GM23338 (cell line): Measurements from ENCODE around the gene TAF15. TPM values are rescaled to one million over a fixed set of nuclear protein-coding genes. Genes with fewer than 3 reads are reported as not detected.

ENCODE experiments used
- ATAC-seq: fragments of 200-7000 bp; cut with Tn5 transposase; 3 replicates; pipeline ENCODE4 v1.9.1; 2020
- DNase-seq: peaks from one replicate; pipeline ENCODE4 v3.0.0-alpha.2; 2015; ENCODE audit warnings: low spot score
- H2AFZ ChIP-seq: fragments of 200-600 bp; sonication (generic); 2 replicates; pipeline ENCODE4 v1.8.0; 2016; ENCODE audit warnings: antibody characterized with exemption, mild to moderate bottlenecking, moderate library complexity
- H3F3A ChIP-seq: fragments of 200-600 bp; sonication (generic); replicated peaks from 2 replicates; pipeline ENCODE4 v1.8.0; 2017; ENCODE audit warnings: antibody characterized with exemption, mixed run types, low read depth
- H3K27ac ChIP-seq: fragments of 200-600 bp; sonication (generic); 2 replicates; pipeline ENCODE4 v1.6.1; 2016; ENCODE audit warnings: low read depth
- H3K27me3 ChIP-seq: fragments of 200-600 bp; sonication (generic); 2 replicates; pipeline ENCODE4 v1.8.0; 2016; ENCODE audit warnings: mild to moderate bottlenecking, mixed run types, moderate library complexity; ENCODE audit not compliant: insufficient read depth
- H3K36me3 ChIP-seq: fragments of 200-600 bp; sonication (generic); 2 replicates; pipeline ENCODE4 v1.8.0; 2016; ENCODE audit warnings: mild to moderate bottlenecking; ENCODE audit not compliant: insufficient read depth
- H3K4me1 ChIP-seq: fragments of 200-600 bp; sonication (generic); 2 replicates; pipeline ENCODE4 v1.8.0; 2016; ENCODE audit warnings: mild to moderate bottlenecking, moderate library complexity; ENCODE audit not compliant: insufficient read depth
- H3K4me2 ChIP-seq: fragments of 200-600 bp; sonication (generic); 2 replicates; pipeline ENCODE4 v1.7.1; 2017; ENCODE audit warnings: mixed run types
- H3K4me3 ChIP-seq: fragments of 200-600 bp; sonication (generic); 2 replicates; pipeline ENCODE4 v1.6.1; 2016; ENCODE audit warnings: mixed run types
- H3K79me2 ChIP-seq: fragments of 200-600 bp; sonication (generic); replicated peaks from 2 replicates; pipeline ENCODE4 v1.8.0; 2017; ENCODE audit warnings: mild to moderate bottlenecking; ENCODE audit not compliant: insufficient read depth
- H3K9me2 ChIP-seq: fragments of 200-600 bp; sonication (generic); 2 replicates; pipeline ENCODE4 v1.8.0; 2017; ENCODE audit not compliant: insufficient read depth
- H4K20me1 ChIP-seq: fragments of 200-600 bp; sonication (generic); replicated peaks from 2 replicates; pipeline ENCODE4 v1.8.0; 2017; ENCODE audit warnings: mild to moderate bottlenecking; ENCODE audit not compliant: insufficient read depth
- H3K27ac Mint-ChIP-seq: 2 replicates; pipeline ENCODE4 v1.8.0; 2020; ENCODE audit warnings: inconsistent platforms, mild to moderate bottlenecking, moderate library complexity, mixed read lengths
- H3K27me3 Mint-ChIP-seq: 3 replicates; pipeline ENCODE4 v1.8.0; 2022; ENCODE audit warnings: low read depth, mild to moderate bottlenecking, moderate library complexity, mixed read lengths, inconsistent platforms; ENCODE audit not compliant: insufficient read depth, poor library complexity
- H3K36me3 Mint-ChIP-seq: 3 replicates; pipeline ENCODE4 v1.8.0; 2021; ENCODE audit warnings: low read depth, mild to moderate bottlenecking, inconsistent platforms, moderate library complexity, mixed read lengths
- H3K4me1 Mint-ChIP-seq: 3 replicates; pipeline ENCODE4 v1.8.0; 2020; ENCODE audit warnings: mild to moderate bottlenecking, inconsistent platforms, mixed read lengths
- H3K4me3 Mint-ChIP-seq: 3 replicates; pipeline ENCODE4 v1.8.0; 2021; ENCODE audit warnings: moderate library complexity, mild to moderate bottlenecking, inconsistent platforms, mixed read lengths
- H3K9me3 Mint-ChIP-seq: 3 replicates; pipeline ENCODE4 v1.8.0; 2020; ENCODE audit warnings: moderate library complexity, mild to moderate bottlenecking, inconsistent platforms, mixed read lengths
- CREB1 ChIP-seq: fragments of 250-450 bp; sonication (Bioruptor Pico); IDR thresholded peaks from 2 replicates; pipeline ENCODE4 v1.5.0; 2020; ENCODE audit warnings: low read depth, mild to moderate bottlenecking, moderate library complexity
- CTCF ChIP-seq, 2 experiments: fragments of 200-600 bp in 1 of 2; sonication (generic) in 1 of 2; conservative IDR thresholded peaks; 2 replicates each; pipeline versions ENCODE4 v1.5.1 to v1.6.1; 2016 to 2017; ENCODE audit warnings: antibody characterized with exemption in 2 of 2, low read depth in 2 of 2, mild to moderate bottlenecking in 2 of 2, moderate library complexity in 1 of 2
- ETS1 ChIP-seq: IDR thresholded peaks from 2 replicates; pipeline ENCODE4 v1.6.1; 2016; ENCODE audit warnings: antibody characterized with exemption
- EZH2 ChIP-seq: fragments of 200-600 bp; sonication (generic); IDR thresholded peaks from one replicate; pipeline ENCODE4 v1.8.0; 2017; ENCODE audit warnings: antibody characterized with exemption, mild to moderate bottlenecking, low read depth; ENCODE audit not compliant: unreplicated experiment
- EZH2phosphoT487 ChIP-seq: fragments of 200-600 bp; sonication (generic); IDR thresholded peaks from one replicate; pipeline ENCODE4 v1.8.1; 2018; ENCODE audit warnings: antibody characterized with exemption; ENCODE audit not compliant: unreplicated experiment
- JUNB ChIP-seq: IDR thresholded peaks from one replicate; pipeline ENCODE4 v1.6.1; 2016; ENCODE audit warnings: antibody characterized with exemption; ENCODE audit not compliant: unreplicated experiment
- NANOG ChIP-seq: IDR thresholded peaks from 2 replicates; pipeline ENCODE4 v1.6.1; 2016; ENCODE audit warnings: antibody characterized with exemption, borderline replicate concordance
- POLR2AphosphoS5 ChIP-seq: IDR thresholded peaks from 2 replicates; pipeline ENCODE4 v1.6.1; 2016; ENCODE audit warnings: antibody characterized with exemption, low read depth
- REST ChIP-seq: IDR thresholded peaks from one replicate; pipeline ENCODE4 v1.6.1; 2018; ENCODE audit warnings: antibody characterized with exemption; ENCODE audit not compliant: unreplicated experiment
- STAT1 ChIP-seq: IDR thresholded peaks from one replicate; pipeline ENCODE4 v1.6.1; 2016; ENCODE audit warnings: antibody characterized with exemption; ENCODE audit not compliant: unreplicated experiment
- ZNF114 ChIP-seq: fragments of 250-450 bp; sonication (Bioruptor Pico); IDR thresholded peaks from 2 replicates; pipeline ENCODE4 v1.5.0; 2020; ENCODE audit warnings: mild to moderate bottlenecking, moderate library complexity
- ZNF331 ChIP-seq: fragments of 250-450 bp; sonication (Bioruptor Pico); IDR thresholded peaks from 2 replicates; pipeline ENCODE4 v1.5.0; 2020; ENCODE audit warnings: low read depth, mild to moderate bottlenecking, moderate library complexity
- ZNF462 ChIP-seq: fragments of 250-450 bp; sonication (Bioruptor Pico); IDR thresholded peaks from 2 replicates; pipeline ENCODE4 v1.5.0; 2020; ENCODE audit warnings: mild to moderate bottlenecking, moderate library complexity
- polyA plus RNA-seq: library from polyadenylated mRNA; unstranded; fragments of >200 nt; fragmentation: Nextera tagmentation; extraction: Ambion mirVana; gene quantifications from 2 replicates; pipeline ENCODE4 v1.2.1, GENCODE V29; 2016
- total RNA-seq: library from RNA; depleted of rRNA; stranded (reverse); fragments of >200 nt; shearing (Covaris generic); gene quantifications from 2 replicates; pipeline ENCODE4 v1.2.3, GENCODE V29; 2014

TAF15 gene
- total and polyA plus RNA-seq, 2 experiments from 2014 or later = 33.8 to 109 TPM

- Histone ChIP-seq H4K20me1 (no peaks in the 10 kb centered on the region), H3F3A (no peaks in the 10 kb centered on the region), H3K9me2 (no peaks in the 10 kb centered on the region), H3K36me3 (no peaks in the 10 kb centered on the region), H3K27ac (no peak overlapping the region), H3K4me2 (no peak overlapping the region), H3K27me3 (no peaks in the 10 kb centered on the region), H2AFZ (no peak overlapping the region), H3K79me2 (no peaks in the 10 kb centered on the region), H3K4me1 (no peaks in the 10 kb centered on the region; the same call in 1 of the 2 replicates), H3K4me3 (no peak overlapping the region)
- Mint-ChIP-seq H3K27ac (no peak overlapping the region), H3K36me3 (no peaks in the 10 kb centered on the region), H3K4me1 (peaks cover 18% of the 10 kb centered on the region), H3K9me3 (no peaks in the 10 kb centered on the region), H3K27me3 (peaks cover 3% of the 10 kb centered on the region), H3K4me3 (no peak overlapping the region)
- DNase-seq (no peak), ATAC-seq (no peak)
- TF ChIP-seq CREB1 (CRISPR knock-in tag) (no peak), ETS1 (no peak), JUNB (no peak), EZH2phosphoT487 (no peak), ZNF462 (CRISPR knock-in tag) (no peak), NANOG (no peak), CTCF (conservative IDR thresholded peaks at IDR 0.05; ENCODE audit: low read depth in 2 of 2) (no peak), ZNF331 (CRISPR knock-in tag) (no peak), POLR2AphosphoS5 (no peak), STAT1 (no peak), EZH2 (no peak), REST (no peak), ZNF114 (CRISPR knock-in tag) (no peak)
Measured at GRCh38 chr17:35893751-35894150, 84.5 kb downstream of the TAF15 start.
